Lower leg skin (tissue), 3 donors: ENCODE measurements around the gene ZFP3.

Experiments
- POLR2A ChIP-seq, 2 donors: fragments of 450-650 bp; IDR thresholded peaks; one replicate each; pipeline ENCODE4 v1.6.1; 2016 to 2017; ENCODE audit warnings: antibody characterized with exemption in 2 of 2, mild to moderate bottlenecking in 1 of 2, moderate library complexity in 1 of 2
- TF ChIP-seq, protein P1 (sequence below), 3 donors: fragments of 450-650 bp; IDR thresholded peaks; one replicate each; pipeline ENCODE4 v1.5.1; 2016; ENCODE audit warnings: antibody characterized with exemption in 3 of 3, mild to moderate bottlenecking in 3 of 3, moderate library complexity in 2 of 3

DNA sequence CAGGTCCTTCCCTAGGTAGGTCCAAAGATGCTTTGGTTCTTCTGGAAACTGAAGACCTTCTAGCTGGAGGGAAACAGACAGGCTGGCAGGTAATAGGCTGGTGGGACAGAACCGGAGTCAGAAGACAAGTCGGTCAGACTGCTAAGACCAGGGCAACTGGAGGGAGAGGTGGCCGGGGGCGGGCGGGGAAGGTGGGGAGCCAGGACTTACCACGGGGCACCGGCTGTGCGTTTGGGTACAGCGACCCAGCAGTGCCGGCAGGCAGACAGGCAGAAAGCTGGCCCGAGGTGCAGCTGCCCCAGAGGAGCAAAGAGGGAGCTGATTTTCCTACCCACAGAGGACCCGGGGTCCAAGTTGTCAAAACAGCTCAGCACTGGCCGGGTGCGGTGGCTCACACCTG is 43.6 kb upstream of the ZFP3 start:
- TF ChIP-seq, protein P1, sequence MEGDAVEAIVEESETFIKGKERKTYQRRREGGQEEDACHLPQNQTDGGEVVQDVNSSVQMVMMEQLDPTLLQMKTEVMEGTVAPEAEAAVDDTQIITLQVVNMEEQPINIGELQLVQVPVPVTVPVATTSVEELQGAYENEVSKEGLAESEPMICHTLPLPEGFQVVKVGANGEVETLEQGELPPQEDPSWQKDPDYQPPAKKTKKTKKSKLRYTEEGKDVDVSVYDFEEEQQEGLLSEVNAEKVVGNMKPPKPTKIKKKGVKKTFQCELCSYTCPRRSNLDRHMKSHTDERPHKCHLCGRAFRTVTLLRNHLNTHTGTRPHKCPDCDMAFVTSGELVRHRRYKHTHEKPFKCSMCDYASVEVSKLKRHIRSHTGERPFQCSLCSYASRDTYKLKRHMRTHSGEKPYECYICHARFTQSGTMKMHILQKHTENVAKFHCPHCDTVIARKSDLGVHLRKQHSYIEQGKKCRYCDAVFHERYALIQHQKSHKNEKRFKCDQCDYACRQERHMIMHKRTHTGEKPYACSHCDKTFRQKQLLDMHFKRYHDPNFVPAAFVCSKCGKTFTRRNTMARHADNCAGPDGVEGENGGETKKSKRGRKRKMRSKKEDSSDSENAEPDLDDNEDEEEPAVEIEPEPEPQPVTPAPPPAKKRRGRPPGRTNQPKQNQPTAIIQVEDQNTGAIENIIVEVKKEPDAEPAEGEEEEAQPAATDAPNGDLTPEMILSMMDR (IDR thresholded peaks at IDR 0.05): no peak
- TF ChIP-seq POLR2A (IDR thresholded peaks at IDR 0.05): no peak
